Muscle of back (tissue), 10 donors: ENCODE results near the gene CHMP4A. TPM values are rescaled to one million over a fixed set of nuclear protein-coding genes. Genes with fewer than 3 reads are reported as not detected.

Source experiments
- polyA plus RNA-seq, 10 donors: library from polyadenylated mRNA; unstranded; fragments of 120-200 nt; gene quantifications; one replicate each; pipeline ENCODE4 v1.2.1, GENCODE V29; 2013; ENCODE audit not compliant: insufficient read length in 10 of 10

Gene CHMP4A
- polyA plus RNA-seq, 10 donors, result 26.0 to 44.1 (median 34.5) TPM

Other genes with a start within 250 kb of the CHMP4A start
- 10 to 100 TPM in 8 of 10 donors, 1 to 10 TPM in 2; 8.4 to 17.3 (median 13.8) TPM for gene DHRS4L2, start 224.6 kb downstream of the CHMP4A start, polyA plus RNA-seq
- gene CARMIL3, start 161.5 kb downstream of the CHMP4A start, polyA plus RNA-seq, result under 1 TPM; 0.09 to 0.50 (median 0.17) TPM
- gene CPNE6, start 141.9 kb downstream of the CHMP4A start, polyA plus RNA-seq, result under 1 TPM in 1 of 10 donors, not detected in 9; 0.07 TPM
- gene PCK2, start 119.2 kb downstream of the CHMP4A start, polyA plus RNA-seq, result 1 to 10 TPM; 2.8 to 6.0 (median 3.5) TPM
- 10 to 100 TPM; 35.0 to 45.0 (median 38.1) TPM for gene DCAF11, start 98.7 kb downstream of the CHMP4A start, polyA plus RNA-seq
- 1 to 10 TPM in 9 of 10 donors, under 1 TPM in 1; 0.98 to 1.6 (median 1.2) TPM for gene NRL, start 98.5 kb downstream of the CHMP4A start, polyA plus RNA-seq
- 100 to 1,000 TPM in 8 of 10 donors, 10 to 100 TPM in 2; 68.5 to 142 (median 118) TPM for gene FITM1, start 82.8 kb downstream of the CHMP4A start, polyA plus RNA-seq
- 100 to 1,000 TPM in 8 of 10 donors, 10 to 100 TPM in 2; 96.2 to 122 (median 112) TPM for gene PSME1, start 77.3 kb downstream of the CHMP4A start, polyA plus RNA-seq
- gene EMC9, start 71.9 kb downstream of the CHMP4A start, polyA plus RNA-seq, result 10 to 100 TPM; 19.1 to 30.8 (median 26.9) TPM
- 10 to 100 TPM; 72.7 to 96.7 (median 84.4) TPM for gene PSME2, start 66.9 kb downstream of the CHMP4A start, polyA plus RNA-seq
- 10 to 100 TPM; 26.5 to 46.0 (median 33.1) TPM for gene RNF31, start 66.0 kb downstream of the CHMP4A start, polyA plus RNA-seq
- gene IRF9, start 52.2 kb downstream of the CHMP4A start, polyA plus RNA-seq, result 10 to 100 TPM; 23.8 to 36.0 (median 28.2) TPM
- 10 to 100 TPM in 6 of 10 donors, 1 to 10 TPM in 4; 5.7 to 11.6 (median 10.7) TPM for gene REC8, start 41.4 kb downstream of the CHMP4A start, polyA plus RNA-seq
- gene IPO4, start 24.7 kb downstream of the CHMP4A start, polyA plus RNA-seq, result 10 to 100 TPM; 21.5 to 31.8 (median 26.6) TPM
- gene TM9SF1, start 18.0 kb downstream of the CHMP4A start, polyA plus RNA-seq, result 10 to 100 TPM; 11.2 to 25.1 (median 17.6) TPM
- gene TSSK4, start 7.8 kb downstream of the CHMP4A start, polyA plus RNA-seq, result 1 to 10 TPM; 1.8 to 8.7 (median 2.8) TPM
- 10 to 100 TPM in 1 of 10 donors, 1 to 10 TPM in 9; 6.1 to 10.2 (median 8.0) TPM for gene MDP1, start 2.6 kb upstream of the CHMP4A start, polyA plus RNA-seq
- 100 to 1,000 TPM; 168 to 226 (median 186) TPM for gene NEDD8, start 18.9 kb upstream of the CHMP4A start, polyA plus RNA-seq
- gene GMPR2, start 19.4 kb upstream of the CHMP4A start, polyA plus RNA-seq, result 10 to 100 TPM; 41.5 to 57.6 (median 50.7) TPM
- 10 to 100 TPM; 33.5 to 43.0 (median 41.5) TPM for gene TINF2, start 29.1 kb upstream of the CHMP4A start, polyA plus RNA-seq
- 1 to 10 TPM in 7 of 10 donors, under 1 TPM in 3; 0.82 to 3.9 (median 1.3) TPM for gene TGM1, start 49.7 kb upstream of the CHMP4A start, polyA plus RNA-seq
- 10 to 100 TPM in 9 of 10 donors, 1 to 10 TPM in 1; 10.0 to 20.1 (median 13.3) TPM for gene RABGGTA, start 58.1 kb upstream of the CHMP4A start, polyA plus RNA-seq
- 10 to 100 TPM; 10.9 to 21.2 (median 17.0) TPM for gene DHRS1, start 86.3 kb upstream of the CHMP4A start, polyA plus RNA-seq
- 10 to 100 TPM; 18.6 to 24.6 (median 20.0) TPM for gene NOP9, start 86.4 kb upstream of the CHMP4A start, polyA plus RNA-seq
- gene CIDEB, start 94.5 kb upstream of the CHMP4A start, polyA plus RNA-seq, result 10 to 100 TPM in 7 of 10 donors, 1 to 10 TPM in 3; 8.3 to 15.5 (median 12.0) TPM
- gene LTB4R2, start 96.7 kb upstream of the CHMP4A start, polyA plus RNA-seq, result 1 to 10 TPM; 1.4 to 3.4 (median 2.7) TPM
- 1 to 10 TPM; 2.2 to 6.7 (median 3.6) TPM for gene LTB4R, start 98.0 kb upstream of the CHMP4A start, polyA plus RNA-seq
- 10 to 100 TPM in 6 of 10 donors, 1 to 10 TPM in 4; 8.5 to 23.7 (median 14.3) TPM for gene ADCY4, start 121.6 kb upstream of the CHMP4A start, polyA plus RNA-seq
- gene RIPK3, start 126.5 kb upstream of the CHMP4A start, polyA plus RNA-seq, result 1 to 10 TPM in 8 of 10 donors, under 1 TPM in 2; 0.78 to 2.3 (median 1.8) TPM
- gene NFATC4, start 154.7 kb upstream of the CHMP4A start, polyA plus RNA-seq, result 10 to 100 TPM; 34.0 to 69.3 (median 44.5) TPM
- gene NYNRIN, start 185.5 kb upstream of the CHMP4A start, polyA plus RNA-seq, result 10 to 100 TPM; 23.9 to 40.6 (median 29.1) TPM
- 1 to 10 TPM; 1.4 to 3.4 (median 2.0) TPM for gene CBLN3, start 216.2 kb upstream of the CHMP4A start, polyA plus RNA-seq
- 10 to 100 TPM; 29.0 to 41.0 (median 34.7) TPM for gene KHNYN, start 216.5 kb upstream of the CHMP4A start, polyA plus RNA-seq
- gene SDR39U1, start 229.3 kb upstream of the CHMP4A start, polyA plus RNA-seq, result 10 to 100 TPM; 36.4 to 55.6 (median 47.6) TPM